HAP-1 (cell line): ENCODE results near the gene RRM2.
"Not testable (repeated sequence)": the region's sequence is repeated elsewhere in the genome, so short reads cannot be mapped to it uniquely, and the experiment has no call there.

ENCODE experiments used
- DNase-seq, 2 experiments: peaks; one replicate each; pipeline ENCODE4 v3.0.0-alpha.2; 2016 to 2020; ENCODE audit warnings: low spot score in 2 of 2
- H3K27me3 ChIP-seq: fragments of 250-450 bp; sonication (Bioruptor Pico); 2 replicates; pipeline ENCODE4 v1.5.1; 2020; ENCODE audit warnings: low read depth, mild to moderate bottlenecking, moderate library complexity
- H3K36me3 ChIP-seq: fragments of 250-450 bp; sonication (Bioruptor Pico); replicated peaks from 2 replicates; pipeline ENCODE4 v1.5.1; 2020; ENCODE audit warnings: mild to moderate bottlenecking
- H3K4me1 ChIP-seq: fragments of 250-450 bp; sonication (Bioruptor Pico); 2 replicates; pipeline ENCODE4 v1.5.1; 2020; ENCODE audit warnings: mild to moderate bottlenecking
- H3K4me3 ChIP-seq: fragments of 250-450 bp; sonication (Bioruptor Pico); 2 replicates; pipeline ENCODE4 v1.5.1; 2020; ENCODE audit warnings: mild to moderate bottlenecking, moderate library complexity
- H3K9me3 ChIP-seq: fragments of 250-450 bp; sonication (Bioruptor Pico); 2 replicates; pipeline ENCODE4 v1.5.1; 2020; ENCODE audit warnings: mild to moderate bottlenecking, moderate library complexity
- in situ Hi-C: fragments of 300-500 bp; cut with MboI; formaldehyde crosslinking; loops from 3 replicates; pipeline ENCODE4 v1.14.3; 2020; ENCODE audit warnings: low sequenced_read_pairs, inconsistent platforms, mixed read lengths

RRM2 gene

DNA sequence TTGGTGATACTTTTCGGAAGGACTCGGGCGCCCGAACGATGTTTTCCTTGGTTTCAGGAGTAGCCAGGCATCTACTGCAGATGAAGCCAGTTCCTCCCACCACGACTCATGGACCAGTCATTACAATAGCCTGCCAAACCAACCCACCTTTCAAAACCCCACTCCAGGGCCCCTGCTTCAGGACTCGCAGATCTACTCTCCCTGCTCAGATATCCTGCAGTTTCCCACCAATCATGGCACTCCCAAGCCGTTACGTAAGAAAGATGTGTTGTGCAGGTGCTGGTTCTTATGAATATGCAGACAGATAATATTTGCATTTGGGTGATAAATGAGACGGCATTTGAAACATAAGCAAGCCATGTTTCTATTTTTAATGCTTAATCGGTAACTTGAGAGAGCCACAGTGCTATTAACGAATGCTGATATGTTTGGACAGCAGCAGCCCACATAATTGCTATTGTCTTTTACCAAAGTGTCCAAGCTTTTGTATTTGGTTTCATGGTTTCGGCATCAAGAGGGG lies 38.8 kb upstream of the RRM2 start:
- no peak for DNase-seq
- in situ Hi-C loops, result no loop called here
- Histone ChIP-seq H3K4me1 (peaks cover 4% of the 10 kb centered on the region; the same call in 1 of the 2 replicates), H3K27me3 (peaks cover 5% of the 10 kb centered on the region; the same call in 1 of the 2 replicates), H3K9me3 (no peaks in the 10 kb centered on the region), H3K36me3 (no peaks in the 10 kb centered on the region), H3K4me3 (no peak overlapping the region)

DNA sequence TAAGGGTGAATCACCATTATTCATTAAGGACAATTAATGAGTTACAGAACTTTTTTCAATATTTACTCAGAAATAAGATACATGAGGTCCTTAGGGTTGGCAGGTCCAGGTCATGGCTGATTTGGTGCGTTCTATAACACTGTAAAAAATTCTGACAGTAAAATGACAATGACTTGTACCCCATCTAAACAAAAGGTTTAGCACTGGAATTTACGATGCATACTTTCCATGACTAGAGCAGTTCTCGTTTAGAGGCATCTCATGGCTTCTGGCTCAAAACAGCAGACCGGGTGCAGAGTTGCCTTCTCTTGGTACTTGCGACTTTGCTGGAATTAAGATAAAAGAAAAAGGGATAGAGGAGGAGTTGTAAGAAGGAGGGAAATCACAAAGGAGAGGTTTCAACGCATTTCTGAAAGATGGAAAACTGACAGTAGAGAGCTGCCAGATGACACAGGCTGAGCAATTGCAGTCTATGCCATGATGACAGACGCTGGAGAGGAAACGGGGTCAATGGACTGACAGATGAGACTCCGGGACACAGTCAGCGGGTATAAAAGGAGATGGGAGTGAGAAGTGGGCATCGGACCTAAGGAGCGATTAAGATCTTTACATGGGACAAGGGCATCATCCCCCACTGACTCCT lies 38.2 kb upstream of the RRM2 start:
- H3K4me3 ChIP-seq, result no peak overlapping the region
- H3K9me3 ChIP-seq, result no peaks in the 10 kb centered on the region
- peaks cover 5% of the 10 kb centered on the region; the same call in 1 of the 2 replicates for H3K27me3 ChIP-seq
- in situ Hi-C loops, result no loop called here
- DNase-seq, result no peak
- no peaks in the 10 kb centered on the region for H3K36me3 ChIP-seq
- peaks cover 4% of the 10 kb centered on the region; the same call in 1 of the 2 replicates for H3K4me1 ChIP-seq

DNA sequence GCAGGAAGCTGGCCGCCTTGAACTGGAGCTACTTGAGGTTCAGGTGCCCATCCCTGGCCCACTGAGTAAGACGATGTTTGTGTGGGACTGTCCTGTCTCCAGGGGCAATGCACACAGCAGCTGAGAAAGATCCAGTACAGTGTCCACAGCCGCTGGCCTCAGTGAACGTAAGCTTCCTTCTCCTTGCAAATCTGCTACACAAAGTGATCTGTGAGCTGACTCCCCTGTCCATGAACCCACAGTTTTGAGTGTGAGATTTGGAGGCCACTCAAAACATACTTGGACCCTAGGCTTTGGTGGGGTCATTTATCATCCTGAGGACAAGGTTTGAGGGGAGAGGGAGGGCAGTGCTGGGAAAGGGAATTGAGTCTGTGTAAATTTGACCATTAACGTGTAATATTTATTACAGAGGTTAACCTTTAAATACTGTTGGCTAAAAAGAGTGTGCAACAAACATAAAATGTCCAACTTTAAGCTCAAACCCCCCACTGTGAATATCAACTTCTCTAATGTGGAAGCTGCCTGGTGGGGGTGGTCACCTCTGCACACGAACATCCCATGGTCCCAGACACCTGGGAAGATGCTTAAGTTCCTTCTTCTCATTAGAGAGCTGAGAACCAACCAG lies 37.4 kb upstream of the RRM2 start:
- in situ Hi-C loops, result no loop called here
- no peak overlapping the region for H3K4me3 ChIP-seq
- peaks cover 4% of the 10 kb centered on the region; the same call in 1 of the 2 replicates for H3K4me1 ChIP-seq
- H3K36me3 ChIP-seq, result no peaks in the 10 kb centered on the region
- H3K9me3 ChIP-seq, result no peaks in the 10 kb centered on the region
- DNase-seq, result no peak
- H3K27me3 ChIP-seq, result peaks cover 5% of the 10 kb centered on the region; the same call in 1 of the 2 replicates

DNA sequence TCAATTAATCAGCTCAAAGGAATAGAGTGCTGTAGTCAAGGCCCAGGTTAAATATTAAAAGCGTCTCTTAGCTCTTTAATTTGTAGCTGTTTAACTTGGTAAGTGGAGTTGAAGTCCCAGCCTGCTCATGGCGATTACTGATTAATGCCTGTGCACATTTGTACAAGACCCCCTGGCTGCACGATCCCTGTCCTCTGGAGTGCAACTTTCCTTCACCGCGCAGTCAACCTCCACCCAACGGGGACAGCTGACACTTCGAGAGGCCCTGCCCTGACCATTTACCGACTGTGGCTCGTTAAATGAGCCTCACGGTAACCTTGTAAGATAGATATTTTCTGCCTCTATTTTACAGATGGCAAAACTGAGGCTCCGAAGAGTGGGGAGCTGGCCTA lies 36.9 kb upstream of the RRM2 start:
- peaks cover 5% of the 10 kb centered on the region; the same call in 1 of the 2 replicates for H3K27me3 ChIP-seq

DNA sequence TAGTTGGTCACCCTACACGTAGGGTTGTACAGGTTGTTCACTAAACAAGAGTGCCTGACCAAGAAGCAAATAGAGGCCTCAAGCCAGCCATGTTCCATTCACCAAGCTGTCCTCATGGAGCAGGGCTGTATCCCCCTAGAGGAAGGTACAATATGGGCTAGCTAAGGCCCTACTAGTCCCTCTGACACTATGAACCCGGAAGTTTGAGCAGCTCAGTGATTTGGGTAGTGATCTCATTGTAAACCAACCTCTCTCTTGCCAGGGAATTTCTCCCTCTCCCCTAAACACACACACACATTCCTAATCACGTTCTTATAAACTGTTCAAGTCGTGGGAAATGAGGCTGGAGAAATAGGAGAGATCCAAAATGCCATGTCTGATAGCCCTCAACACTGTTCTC lies 35.6 kb upstream of the RRM2 start:
- H3K36me3 ChIP-seq, result no peaks in the 10 kb centered on the region
- H3K4me3 ChIP-seq, result no peak overlapping the region
- DNase-seq, result no peak
- H3K9me3 ChIP-seq, result no peaks in the 10 kb centered on the region
- H3K4me1 ChIP-seq, result peaks cover 4% of the 10 kb centered on the region; the same call in 1 of the 2 replicates
- H3K27me3 ChIP-seq, result peaks cover 5% of the 10 kb centered on the region; the same call in 1 of the 2 replicates
- in situ Hi-C loops, result no loop called here

More for the DNA sequence above, 36.9 kb upstream of the RRM2 start:
- in situ Hi-C loops, result no loop called here
- H3K4me3 ChIP-seq, result no peak overlapping the region
- H3K36me3 ChIP-seq, result no peaks in the 10 kb centered on the region
- no peak for DNase-seq
- H3K9me3 ChIP-seq, result no peaks in the 10 kb centered on the region
- peaks cover 4% of the 10 kb centered on the region; the same call in 1 of the 2 replicates for H3K4me1 ChIP-seq

DNA sequence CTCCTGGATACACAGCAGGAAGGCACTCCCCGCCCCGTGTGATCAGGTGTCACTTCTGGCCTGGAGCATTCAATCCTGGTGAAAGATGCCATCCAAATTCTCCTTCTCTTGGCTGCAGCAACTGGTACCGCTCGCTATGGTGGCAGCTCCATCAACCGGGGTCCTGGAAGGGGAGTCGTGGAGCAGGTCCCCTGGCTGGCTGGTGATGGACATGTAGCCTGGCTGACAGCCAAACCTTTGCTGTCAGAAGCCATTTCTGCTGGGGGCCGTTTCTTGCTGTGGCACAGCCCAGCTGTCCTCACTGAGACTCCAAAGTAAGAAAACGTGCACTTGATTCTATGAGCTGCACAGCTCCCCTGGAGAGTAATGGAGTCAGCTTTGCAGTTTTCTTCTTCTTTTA lies 35.2 kb upstream of the RRM2 start:
- DNase-seq, result no peak
- H3K4me3 ChIP-seq, result no peak overlapping the region
- H3K9me3 ChIP-seq, result 0 out of 2 replicates have a peak, but pooled peaks cover 3% of the 10 kb centered on the region
- H3K4me1 ChIP-seq, result peaks cover 4% of the 10 kb centered on the region; the same call in 1 of the 2 replicates
- H3K27me3 ChIP-seq, result peaks cover 5% of the 10 kb centered on the region; the same call in 1 of the 2 replicates
- no peaks in the 10 kb centered on the region for H3K36me3 ChIP-seq
- in situ Hi-C loops, result no loop called here

DNA sequence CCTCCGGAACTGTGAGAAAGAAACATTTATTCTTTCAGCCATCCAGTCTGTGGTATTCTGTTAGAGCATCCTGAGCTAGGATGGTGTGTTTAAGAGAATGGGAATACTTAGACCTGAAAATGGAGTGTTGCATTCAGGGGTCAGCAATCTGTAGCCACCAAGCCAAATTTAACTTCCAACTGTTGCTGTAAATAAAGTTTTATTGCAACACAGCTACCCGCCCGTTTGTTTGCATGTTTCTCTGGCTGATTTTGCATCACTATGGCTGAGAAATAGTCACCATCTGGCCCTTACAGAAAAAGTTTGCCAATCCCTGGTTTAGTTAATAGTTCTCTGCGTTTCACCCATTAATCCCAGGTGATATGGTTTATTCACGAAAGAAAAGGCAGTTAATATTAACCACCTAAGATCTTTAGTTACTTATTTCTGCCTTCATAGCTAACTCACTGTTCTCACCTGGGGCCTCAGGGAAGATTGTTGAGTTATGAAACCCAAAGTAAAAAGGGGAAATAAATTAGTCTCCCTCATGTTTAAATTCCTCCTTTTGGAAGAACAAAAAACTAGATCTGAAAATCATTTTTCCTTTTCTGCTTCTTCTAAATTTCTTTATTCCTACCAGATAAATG lies 32.9 kb upstream of the RRM2 start:
- H3K4me3 ChIP-seq, result no peak overlapping the region
- in situ Hi-C loops, result no loop called here
- H3K36me3 ChIP-seq, result no peaks in the 10 kb centered on the region
- DNase-seq, result no peak
- no peaks in the 10 kb centered on the region for H3K27me3 ChIP-seq
- H3K4me1 ChIP-seq, result no peaks in the 10 kb centered on the region
- H3K9me3 ChIP-seq, result 0 out of 2 replicates have a peak, but pooled peaks cover 3% of the 10 kb centered on the region

DNA sequence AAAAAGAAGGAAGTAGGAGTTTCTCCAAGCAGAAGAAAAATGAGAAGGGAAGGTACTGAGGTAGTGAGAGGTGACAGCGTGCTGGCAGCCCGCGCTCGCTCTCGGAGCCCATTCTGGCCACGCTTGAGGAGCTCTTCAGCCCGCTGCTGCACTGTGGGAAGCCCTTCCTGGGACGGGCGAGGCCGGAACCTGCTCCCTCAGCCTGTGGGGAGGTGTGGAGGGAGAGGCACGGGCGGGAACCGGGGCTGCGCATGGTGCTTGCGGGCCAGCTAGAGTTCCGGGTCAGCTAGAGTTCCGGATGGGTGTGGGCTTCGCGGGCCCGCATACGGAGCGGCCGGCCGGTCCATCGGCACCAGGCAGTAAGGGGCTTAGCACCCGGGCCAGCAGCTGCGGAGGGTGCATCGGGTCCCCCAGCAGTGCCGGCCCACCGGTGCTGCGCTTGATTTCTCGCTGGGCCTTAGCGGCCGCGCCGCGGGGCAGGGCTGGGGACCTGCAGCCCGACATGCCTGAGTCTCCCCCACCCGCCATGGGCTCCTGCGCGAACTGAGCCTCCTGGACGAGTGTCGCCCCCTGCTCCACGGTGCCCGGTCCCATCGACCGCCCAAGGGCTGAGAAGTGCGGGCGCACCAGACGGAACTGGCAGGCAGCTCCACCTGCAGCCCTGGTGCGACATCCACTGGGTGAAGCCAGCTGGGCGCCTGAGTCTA lies 31.2 kb upstream of the RRM2 start:
- Histone ChIP-seq H3K27me3 (no peaks in the 10 kb centered on the region), H3K36me3 (no peaks in the 10 kb centered on the region), H3K9me3 (0 out of 2 replicates have a peak, but pooled peaks cover 3% of the 10 kb centered on the region), H3K4me3 (no peak overlapping the region), H3K4me1 (no peaks in the 10 kb centered on the region)
- no peak for DNase-seq
- in situ Hi-C loops, result no loop called here

DNA sequence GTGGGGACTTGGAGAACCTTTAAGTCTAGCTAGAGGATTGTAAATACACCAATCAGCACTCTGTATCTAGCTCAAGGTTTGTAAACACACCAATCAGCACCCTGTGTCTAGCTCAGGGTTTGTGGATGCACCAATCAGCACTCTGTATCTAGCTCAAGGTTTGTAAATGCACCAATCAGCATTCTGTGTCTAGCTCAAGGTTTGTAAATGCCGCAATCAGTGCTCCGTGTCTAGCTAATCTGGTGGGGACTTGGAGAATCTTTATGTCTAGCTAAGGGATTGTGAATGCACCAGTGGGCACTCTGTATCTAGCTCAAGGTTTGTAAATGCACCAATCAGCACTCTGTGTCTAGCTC lies 30.7 kb upstream of the RRM2 start:
- H3K9me3 ChIP-seq, H3K36me3 ChIP-seq, H3K4me3 ChIP-seq, H3K27me3 ChIP-seq, in situ Hi-C loops, H3K4me1 ChIP-seq, DNase-seq: not testable (repeated sequence)

DNA sequence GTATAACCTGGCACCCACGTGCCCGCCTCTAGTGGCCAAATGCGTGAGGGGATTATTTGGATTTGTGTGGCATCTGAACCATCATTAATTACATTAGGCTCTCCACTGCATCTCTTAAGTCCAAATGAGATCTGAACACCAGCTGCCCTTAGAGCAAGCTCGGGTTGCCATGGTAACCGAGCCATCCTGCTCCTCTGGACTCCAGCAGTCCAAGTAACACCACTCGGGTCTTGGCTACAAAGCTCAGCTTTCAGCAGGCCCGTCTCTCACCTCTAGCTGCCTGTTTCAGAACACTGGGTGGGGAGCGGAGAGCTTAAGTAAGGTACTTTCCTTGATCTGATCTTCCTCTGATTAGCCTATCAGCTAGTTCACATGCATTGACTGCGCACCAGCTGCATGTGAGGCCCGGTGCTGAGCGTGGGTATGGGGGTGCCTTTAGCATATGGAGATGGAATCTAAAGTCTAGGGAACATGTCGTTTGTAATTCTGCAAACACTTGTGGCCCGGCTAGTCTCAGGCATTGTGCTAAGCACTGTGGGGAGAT lies 28.2 kb upstream of the RRM2 start:
- Histone ChIP-seq H3K4me1 (peaks cover 8% of the 10 kb centered on the region), H3K9me3 (0 out of 2 replicates have a peak, but pooled peaks cover 3% of the 10 kb centered on the region), H3K4me3 (no peak overlapping the region), H3K36me3 (no peaks in the 10 kb centered on the region), H3K27me3 (no peaks in the 10 kb centered on the region)
- in situ Hi-C loops, result no loop called here
- peak in 1 of 2 experiments; percentile 23 for DNase-seq

DNA sequence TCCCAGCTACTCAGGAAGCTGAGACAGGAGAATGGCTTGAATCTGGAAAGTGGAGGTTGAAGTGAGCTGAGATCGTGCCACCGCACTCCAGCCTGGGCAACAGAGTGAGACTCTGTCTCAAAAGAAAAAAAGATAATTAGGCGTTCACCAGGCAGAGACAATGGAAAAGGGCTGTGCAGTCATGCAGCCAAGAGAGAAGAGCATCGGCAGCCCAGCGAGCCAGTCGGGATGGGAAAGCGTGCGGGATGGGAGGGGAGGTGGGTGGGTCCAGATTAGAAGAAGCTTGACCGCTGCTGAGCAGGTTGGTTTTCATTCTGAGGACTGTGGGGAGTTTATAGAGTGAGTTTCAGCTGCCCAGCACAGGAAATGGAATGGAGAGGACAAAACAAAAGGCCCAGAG lies 27.4 kb upstream of the RRM2 start:
- Histone ChIP-seq H3K9me3 (0 out of 2 replicates have a peak, but pooled peaks cover 3% of the 10 kb centered on the region), H3K36me3 (no peaks in the 10 kb centered on the region), H3K4me3 (no peak overlapping the region), H3K4me1 (peaks cover 8% of the 10 kb centered on the region), H3K27me3 (no peaks in the 10 kb centered on the region)
- DNase-seq, result no peak
- in situ Hi-C loops, result no loop called here

DNA sequence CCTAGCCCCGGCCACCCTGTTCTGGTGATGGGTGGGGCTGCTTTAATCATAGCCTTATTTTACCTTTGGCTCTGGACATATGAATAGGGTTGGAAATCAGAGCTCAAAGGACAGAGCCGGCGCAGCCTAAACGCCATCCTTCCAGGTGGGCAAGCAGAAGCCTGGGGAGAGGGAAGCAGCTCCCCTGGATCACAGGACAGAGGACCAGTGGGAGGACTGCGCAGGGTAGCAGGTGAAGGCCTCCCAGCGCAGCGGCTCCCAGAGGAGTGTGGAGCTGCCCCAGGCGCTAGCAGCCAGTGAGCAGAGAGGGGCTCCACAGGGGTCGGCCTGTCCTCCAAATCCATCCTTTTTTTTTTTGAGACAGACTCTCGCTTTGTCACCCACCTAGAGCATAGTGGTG lies 25.9 kb upstream of the RRM2 start:
- Histone ChIP-seq H3K36me3 (no peaks in the 10 kb centered on the region), H3K9me3 (0 out of 2 replicates have a peak, but pooled peaks cover 3% of the 10 kb centered on the region), H3K4me3 (no peak overlapping the region), H3K4me1 (peaks cover 8% of the 10 kb centered on the region), H3K27me3 (no peaks in the 10 kb centered on the region)
- no peak for DNase-seq
- in situ Hi-C loops, result no loop called here
